ENCODE results near the gene DUSP2. TPM values are rescaled to one million over a fixed set of nuclear protein-coding genes. Genes with fewer than 3 reads are reported as not detected.

DUSP2 gene
- total and polyA plus RNA-seq, 2 donors (not counting 1 experiment from before 2014, with no cell fraction given), result 0.17 to 0.33 TPM

- Histone ChIP-seq H4K20me1 (ENCODE audit: control insufficient read depth, extremely low read depth, insufficient read depth, low read length) (no peaks in the 10 kb centered on the region), H3K79me2 (ENCODE audit: control insufficient read depth, insufficient read depth, low read length) (no peaks in the 10 kb centered on the region), H2AFZ (ENCODE audit: low read length) (no peak overlapping the region), H3K27ac (ENCODE audit: insufficient read depth, low read length) (no peak overlapping the region), H3K4me3 (replicated peaks in 1 of 4; ENCODE audit: control extremely low read depth in 1 of 4, insufficient read depth in 1 of 4, low read depth in 3 of 4, low read length in 4 of 4) (no peak overlapping the region), H3K4me2 (ENCODE audit: extremely low read depth, insufficient read depth, low read length) (no peak overlapping the region), H3K4me1 (ENCODE audit: control insufficient read depth, extremely low read depth, insufficient read depth, low read length) (no peaks in the 10 kb centered on the region), H3K27me3 (ENCODE audit: control insufficient read depth, insufficient read depth, low read length) (no peaks in the 10 kb centered on the region), H3K9me3 (ENCODE audit: control insufficient read depth, insufficient read depth, low read depth, low read length) (no peaks in the 10 kb centered on the region), H3K9ac (ENCODE audit: insufficient read depth, low read length) (no peak overlapping the region), H3K36me3 (ENCODE audit: control insufficient read depth, insufficient read depth, low read length) (peaks cover 10% of the 10 kb centered on the region)
- TF ChIP-seq EZH2 (IDR thresholded peaks at IDR 0.05; ENCODE audit: low read length, missing control alignments) (no peak), CTCF (conservative IDR thresholded peaks at IDR 0.05 in 1 of 2, IDR thresholded peaks at IDR 0.05 in 1 of 2; ENCODE audit: low read depth in 1 of 2, low read length in 2 of 2) (no peak)
- DNase-seq (ENCODE audit: low read depth in 2 of 2), result no peak
These were observed 39.7 kb upstream of the DUSP2 start for GRCh38 chr2:96184989-96185388.

- DNase-seq (ENCODE audit: low read depth in 2 of 2), result no peak
- Histone ChIP-seq H3K36me3 (ENCODE audit: control insufficient read depth, insufficient read depth, low read length) (peaks cover 10% of the 10 kb centered on the region), H3K4me2 (ENCODE audit: extremely low read depth, insufficient read depth, low read length) (no peak overlapping the region), H3K27ac (ENCODE audit: insufficient read depth, low read length) (no peak overlapping the region), H3K9ac (ENCODE audit: insufficient read depth, low read length) (no peak overlapping the region), H3K4me1 (ENCODE audit: control insufficient read depth, extremely low read depth, insufficient read depth, low read length) (no peaks in the 10 kb centered on the region), H3K9me3 (ENCODE audit: control insufficient read depth, insufficient read depth, low read depth, low read length) (no peaks in the 10 kb centered on the region), H4K20me1 (ENCODE audit: control insufficient read depth, extremely low read depth, insufficient read depth, low read length) (no peaks in the 10 kb centered on the region), H3K79me2 (ENCODE audit: control insufficient read depth, insufficient read depth, low read length) (no peaks in the 10 kb centered on the region), H2AFZ (ENCODE audit: low read length) (no peak overlapping the region), H3K4me3 (replicated peaks in 1 of 4; ENCODE audit: control extremely low read depth in 1 of 4, insufficient read depth in 1 of 4, low read depth in 3 of 4, low read length in 4 of 4) (no peak overlapping the region), H3K27me3 (ENCODE audit: control insufficient read depth, insufficient read depth, low read length) (no peaks in the 10 kb centered on the region)
- TF ChIP-seq EZH2 (IDR thresholded peaks at IDR 0.05; ENCODE audit: low read length, missing control alignments) (no peak), CTCF (conservative IDR thresholded peaks at IDR 0.05 in 1 of 2, IDR thresholded peaks at IDR 0.05 in 1 of 2; ENCODE audit: low read depth in 1 of 2, low read length in 2 of 2) (no peak)
These were observed 38.9 kb upstream of the DUSP2 start for GRCh38 chr2:96184188-96184587.

- H2AFZ ChIP-seq (ENCODE audit: low read length), result no peak overlapping the region
- TF ChIP-seq EZH2 (IDR thresholded peaks at IDR 0.05; ENCODE audit: low read length, missing control alignments) (no peak), CTCF (conservative IDR thresholded peaks at IDR 0.05 in 1 of 2, IDR thresholded peaks at IDR 0.05 in 1 of 2; ENCODE audit: low read depth in 1 of 2, low read length in 2 of 2) (no peak)
- H3K4me3 ChIP-seq (replicated peaks in 1 of 4; ENCODE audit: control extremely low read depth in 1 of 4, insufficient read depth in 1 of 4, low read depth in 3 of 4, low read length in 4 of 4), result no peak overlapping the region
- no peaks in the 10 kb centered on the region for H3K9me3 ChIP-seq (ENCODE audit: control insufficient read depth, insufficient read depth, low read depth, low read length)
- H3K36me3 ChIP-seq (ENCODE audit: control insufficient read depth, insufficient read depth, low read length), result peaks cover 6% of the 10 kb centered on the region
- H3K9ac ChIP-seq (ENCODE audit: insufficient read depth, low read length), result no peak overlapping the region
- no peaks in the 10 kb centered on the region for H4K20me1 ChIP-seq (ENCODE audit: control insufficient read depth, extremely low read depth, insufficient read depth, low read length)
- no peak overlapping the region for H3K4me2 ChIP-seq (ENCODE audit: extremely low read depth, insufficient read depth, low read length)
- no peak for DNase-seq (ENCODE audit: low read depth in 2 of 2)
- no peak overlapping the region for H3K27ac ChIP-seq (ENCODE audit: insufficient read depth, low read length)
- H3K79me2 ChIP-seq (ENCODE audit: control insufficient read depth, insufficient read depth, low read length), result no peaks in the 10 kb centered on the region
- H3K27me3 ChIP-seq (ENCODE audit: control insufficient read depth, insufficient read depth, low read length), result no peaks in the 10 kb centered on the region
- H3K4me1 ChIP-seq (ENCODE audit: control insufficient read depth, extremely low read depth, insufficient read depth, low read length), result no peaks in the 10 kb centered on the region
These were observed 36.3 kb upstream of the DUSP2 start for GRCh38 chr2:96181529-96181928.

Data from fibroblast of lung (primary cell).